GM12865 (cell line): ENCODE results near the gene APP.

ENCODE experiments used
- DNase-seq: peaks from one replicate; pipeline ENCODE4 v3.0.0; 2010; ENCODE audit warnings: low read depth
- H3K4me3 ChIP-seq: 2 replicates; pipeline ENCODE4 v1.5.1; 2011; ENCODE audit warnings: mild to moderate bottlenecking, low read depth, low read length, control low read depth
- CTCF ChIP-seq: IDR thresholded peaks from 2 replicates; pipeline ENCODE4 v1.5.1; 2011; ENCODE audit warnings: low read length, control low read depth, low read depth, inconsistent platforms; ENCODE audit not compliant: insufficient read depth; ENCODE audit errors: missing control alignments

The APP gene

DNA sequence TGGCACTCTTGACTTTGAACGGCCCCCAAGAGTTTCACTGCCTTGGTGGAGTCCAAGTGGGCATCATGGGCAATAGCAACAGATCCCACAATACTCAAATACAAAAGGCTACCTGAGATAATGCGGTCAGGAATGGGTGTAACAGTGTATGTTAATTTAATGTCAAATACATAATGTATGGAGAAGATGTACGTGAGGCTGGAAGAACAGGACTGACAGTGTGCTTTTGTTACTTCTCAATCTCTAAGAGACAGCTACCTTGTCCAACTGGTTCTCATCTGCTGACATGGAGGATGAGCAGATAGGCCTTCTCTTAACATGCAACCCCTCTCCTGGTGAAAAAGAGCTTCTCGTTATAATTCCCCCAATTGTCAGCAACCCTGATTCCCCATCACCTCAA lies 167.2 kb downstream of the APP start:
- no peak overlapping the region for H3K4me3 ChIP-seq
- TF ChIP-seq CTCF = no peak
- no peak for DNase-seq

DNA sequence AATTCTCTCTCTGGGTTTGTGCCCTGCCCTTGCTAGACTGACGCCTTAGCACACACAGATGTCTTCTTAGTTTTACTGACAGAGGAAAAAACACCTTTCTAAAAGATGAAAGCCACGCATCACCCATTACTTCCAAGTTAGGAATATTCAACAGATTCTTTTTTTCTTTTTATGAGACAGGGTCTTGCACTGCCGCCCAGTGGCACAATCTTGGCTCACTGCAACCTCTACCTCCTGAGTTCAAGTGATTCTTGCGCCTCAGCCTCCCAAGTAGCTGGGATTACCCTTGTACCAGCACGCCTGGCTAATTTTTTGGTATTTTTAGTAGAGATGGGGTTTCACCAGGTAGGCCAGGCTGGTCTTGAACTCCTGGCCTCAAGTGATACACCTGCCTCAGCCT lies 169.2 kb downstream of the APP start:
- H3K4me3 ChIP-seq = no peak overlapping the region
- no peak for DNase-seq
- TF ChIP-seq CTCF = no peak

DNA sequence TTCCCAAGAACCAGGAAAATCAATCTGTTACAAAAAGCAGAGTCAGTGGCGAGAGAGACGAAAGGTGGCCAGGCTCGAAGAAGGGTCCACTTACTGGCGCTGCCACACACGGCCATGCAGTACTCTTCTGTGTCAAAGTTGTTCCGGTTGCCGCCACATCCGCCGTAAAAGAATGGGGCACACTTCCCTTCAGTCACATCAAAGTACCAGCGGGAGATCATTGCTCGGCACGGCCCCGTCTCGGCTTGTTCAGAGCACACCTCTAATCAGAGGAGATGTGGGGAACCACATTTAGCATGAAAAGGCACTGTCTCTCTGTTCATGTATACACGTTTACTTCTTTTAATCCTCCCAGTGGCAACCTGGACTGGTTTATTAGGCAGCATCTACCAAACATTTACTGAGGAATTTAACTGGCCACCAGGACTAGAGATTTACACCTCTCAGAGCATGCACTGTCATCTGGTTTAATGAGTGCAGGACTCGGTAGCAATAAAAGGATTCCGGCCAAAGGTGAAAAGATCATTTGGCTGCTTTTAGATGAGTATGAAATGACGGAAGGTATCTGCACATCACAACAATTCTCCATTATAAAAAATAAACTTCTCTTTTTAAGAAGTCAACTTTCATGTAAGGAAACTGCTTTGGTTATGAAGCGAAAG lies 170.5 kb downstream of the APP start:
- TF ChIP-seq CTCF = no peak
- H3K4me3 ChIP-seq = no peak overlapping the region
- peak; percentile 47 for DNase-seq

GRCh38 chr21:25997788-25998611 lies 172.6 kb downstream of the APP start:
- no peak overlapping the region for H3K4me3 ChIP-seq
- no peak for TF ChIP-seq CTCF
- DNase-seq = no peak

DNA sequence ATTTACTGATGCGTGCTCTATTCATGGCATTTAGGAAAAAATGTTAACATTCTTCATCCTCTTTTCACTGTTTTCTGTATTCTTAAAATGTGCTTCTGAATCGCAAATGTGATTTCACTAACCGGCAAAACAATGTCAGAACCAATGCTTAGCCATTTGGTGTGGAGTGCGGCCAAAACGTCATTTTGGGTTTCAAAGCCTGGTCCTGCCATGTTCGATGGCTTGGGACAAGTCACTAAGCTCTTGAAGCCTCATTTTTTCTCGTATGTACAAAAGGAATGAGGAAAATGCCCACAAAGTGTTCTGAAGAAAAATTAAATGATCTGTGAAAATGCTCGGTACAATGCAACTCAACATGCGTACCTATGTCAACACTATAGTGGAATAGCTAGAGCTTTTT lies 175.3 kb downstream of the APP start:
- no peak for TF ChIP-seq CTCF
- DNase-seq = no peak
- H3K4me3 ChIP-seq = no peak overlapping the region

GRCh38 chr21:25994758-25995163 lies 175.8 kb downstream of the APP start:
- H3K4me3 ChIP-seq = no peak overlapping the region
- no peak for TF ChIP-seq CTCF
- DNase-seq = no peak
